Liver (tissue), 9 donors: Measurements from ENCODE around the gene MCTP1. TPM values are rescaled to one million over a fixed set of nuclear protein-coding genes. Genes with fewer than 3 reads are reported as not detected.

ENCODE experiments used
- DNase-seq: peaks from one replicate; pipeline ENCODE4 v3.0.0-alpha.2; 2017; ENCODE audit warnings: low spot score
- H3K27ac ChIP-seq, 2 donors: one replicate each; pipeline ENCODE4 v1.7.0; 2013; ENCODE audit warnings: inconsistent platforms in 2 of 2, low read length in 2 of 2, control low read depth in 1 of 2, low read depth in 1 of 2, mild to moderate bottlenecking in 1 of 2
- H3K27me3 ChIP-seq, 4 donors: one replicate each; pipeline versions ENCODE4 v1.6.1 to v1.7.0; 2013; ENCODE audit warnings: low read length in 3 of 4, inconsistent platforms in 1 of 4, mild to moderate bottlenecking in 1 of 4, moderate library complexity in 1 of 4; ENCODE audit not compliant: control insufficient read depth in 4 of 4, insufficient read depth in 4 of 4
- H3K36me3 ChIP-seq, 4 donors: one replicate each; pipeline versions ENCODE4 v1.6.1 to v1.7.0; 2013; ENCODE audit warnings: low read length in 3 of 4, mild to moderate bottlenecking in 3 of 4, low read depth in 1 of 4, moderate library complexity in 1 of 4; ENCODE audit not compliant: control insufficient read depth in 4 of 4, insufficient read depth in 3 of 4
- H3K4me1 ChIP-seq, 4 donors: one replicate each; pipeline versions ENCODE4 v1.6.1 to v1.7.0; 2013; ENCODE audit warnings: low read length in 3 of 4, mild to moderate bottlenecking in 3 of 4, moderate library complexity in 1 of 4; ENCODE audit not compliant: control insufficient read depth in 4 of 4, insufficient read depth in 4 of 4
- H3K4me3 ChIP-seq, 3 donors: one replicate each; pipeline versions ENCODE4 v1.6.1 to v1.7.0; 2013; ENCODE audit warnings: low read length in 3 of 3, control low read depth in 1 of 3, low read depth in 1 of 3, mild to moderate bottlenecking in 1 of 3
- H3K9ac ChIP-seq, 2 donors: one replicate each; pipeline ENCODE4 v1.7.0; 2013; ENCODE audit warnings: low read length in 2 of 2, mild to moderate bottlenecking in 2 of 2, moderate library complexity in 2 of 2, control low read depth in 1 of 2, low read depth in 1 of 2
- H3K9me3 ChIP-seq, 4 donors: one replicate each; pipeline versions ENCODE4 v1.6.1 to v1.7.0; 2013; ENCODE audit warnings: low read length in 3 of 4; ENCODE audit not compliant: control insufficient read depth in 4 of 4
- CTCF ChIP-seq: fragments of 150-350 bp; IDR thresholded peaks from 2 replicates; pipeline ENCODE4 v1.5.1; 2017; ENCODE audit warnings: improper control_type of control experiment, low read depth, low read length; ENCODE audit not compliant: missing input control
- EGR1 ChIP-seq, 2 donors: IDR thresholded peaks; 2 replicates each; pipeline ENCODE4 v1.6.1; 2016 to 2018; ENCODE audit warnings: antibody characterized with exemption in 2 of 2, low read depth in 2 of 2
- FOXA1 ChIP-seq: IDR thresholded peaks from 2 replicates; pipeline ENCODE4 v1.6.1; 2016; ENCODE audit warnings: antibody characterized with exemption
- FOXA2 ChIP-seq: IDR thresholded peaks from 2 replicates; pipeline ENCODE4 v1.6.1; 2016; ENCODE audit warnings: antibody characterized with exemption
- GABPA ChIP-seq, 2 donors: IDR thresholded peaks in 1 of 2; conservative IDR thresholded peaks in 1 of 2; 2 replicates each; pipeline ENCODE4 v1.6.1; 2016; ENCODE audit warnings: antibody characterized with exemption in 2 of 2, mild to moderate bottlenecking in 1 of 2, moderate library complexity in 1 of 2
- HNF4A ChIP-seq, 2 donors: conservative IDR thresholded peaks; 2 replicates each; pipeline ENCODE4 v1.6.1; 2016; ENCODE audit warnings: antibody characterized with exemption in 2 of 2, mild to moderate bottlenecking in 2 of 2
- HNF4G ChIP-seq: IDR thresholded peaks from 2 replicates; pipeline ENCODE4 v1.6.1; 2016; ENCODE audit warnings: antibody characterized with exemption
- MAX ChIP-seq: IDR thresholded peaks from 2 replicates; pipeline ENCODE4 v1.6.1; 2016; ENCODE audit warnings: antibody characterized with exemption
- NR2F2 ChIP-seq: IDR thresholded peaks from 2 replicates; pipeline ENCODE4 v1.6.1; 2016; ENCODE audit warnings: antibody characterized with exemption
- RAD21 ChIP-seq, 2 donors: IDR thresholded peaks; 2 replicates each; pipeline ENCODE4 v1.6.1; 2016; ENCODE audit warnings: antibody characterized with exemption in 2 of 2, mild to moderate bottlenecking in 2 of 2
- REST ChIP-seq: IDR thresholded peaks from 2 replicates; pipeline ENCODE4 v1.6.1; 2016; ENCODE audit warnings: antibody characterized with exemption, mild to moderate bottlenecking
- RXRA ChIP-seq, 2 donors: IDR thresholded peaks; 2 replicates each; pipeline ENCODE4 v1.6.1; 2017 to 2018; ENCODE audit warnings: antibody characterized with exemption in 2 of 2, mild to moderate bottlenecking in 1 of 2
- SP1 ChIP-seq: IDR thresholded peaks from 2 replicates; pipeline ENCODE4 v1.6.1; 2018; ENCODE audit warnings: antibody characterized with exemption, mild to moderate bottlenecking
- TAF1 ChIP-seq: conservative IDR thresholded peaks from 2 replicates; pipeline ENCODE4 v1.6.1; 2016; ENCODE audit warnings: antibody characterized with exemption, mild to moderate bottlenecking
- YY1 ChIP-seq: IDR thresholded peaks from 2 replicates; pipeline ENCODE4 v1.6.1; 2016; ENCODE audit warnings: antibody characterized with exemption, mild to moderate bottlenecking
- ZBTB33 ChIP-seq: IDR thresholded peaks from 2 replicates; pipeline ENCODE4 v1.6.1; 2016; ENCODE audit warnings: antibody characterized with exemption
- WGBS: extraction: QIAGEN DNeasy Blood & Tissue Kit; methylation state at CpG from one replicate; pipeline ENCODE4 v1.1.7; 2013; 5-methylcytosine and 5-hydroxymethylcytosine counted together
- polyA plus RNA-seq, 2 donors: library from polyadenylated mRNA; stranded (reverse) in 1 of 2; unstranded in 1 of 2; fragments of 200-250 nt in 1 of 2; fragments of >200 nt in 1 of 2; fragmentation: Nextera tagmentation in 1 of 2; extraction: Ambion mirVana in 1 of 2; gene quantifications; one replicate each; pipeline versions ENCODE4 v1.2.1 to v1.2.3, GENCODE V29; 2013 to 2015
- total RNA-seq, 2 donors: library from RNA; depleted of rRNA; stranded (reverse); fragments of >200 nt; gene quantifications; one replicate each; pipeline ENCODE4 v1.2.3, GENCODE V29; 2014
- donor health status: healthy.
- donor health status: healthy.
- donor health status: healthy.
- donor health status: healthy.
- donor health status: healthy.

MCTP1 gene
- total and polyA plus RNA-seq, 4 donors, result 0.67 to 7.6 (median 4.3) TPM

GRCh38 chr5:95045181-95045965, 239.5 kb downstream of the MCTP1 start:
- Histone ChIP-seq H3K9ac (no peak overlapping the region), H3K9me3 (peaks cover 0 to 4% (median 0%) of the 10 kb centered on the region in 4 donors), H3K36me3 (no peaks in the 10 kb centered on the region), H3K27me3 (peaks cover 0 to 3% (median 0%) of the 10 kb centered on the region in 4 donors), H3K27ac (no peak overlapping the region), H3K4me1 (no peaks in the 10 kb centered on the region), H3K4me3 (no peak overlapping the region)
- no peak for DNase-seq
- TF ChIP-seq RXRA (IDR thresholded peaks at IDR 0.05), result no peak
- no peak for TF ChIP-seq YY1
- no peak for TF ChIP-seq ZBTB33
- no peak for TF ChIP-seq MAX
- TF ChIP-seq EGR1 (IDR thresholded peaks at IDR 0.05; ENCODE audit: low read depth in 2 of 2), result no peak
- no peak for TF ChIP-seq CTCF
- no peak for TF ChIP-seq HNF4G
- no peak for TF ChIP-seq FOXA2
- TF ChIP-seq FOXA1, result no peak
- TF ChIP-seq NR2F2, result no peak
- no peak for TF ChIP-seq TAF1
- 61% methylated on average over 5 of the region's 5 CpGs for WGBS

- H3K27ac ChIP-seq, result no peak overlapping the region
- H3K9me3 ChIP-seq, result peaks cover 0 to 4% (median 0%) of the 10 kb centered on the region in 4 donors
- peaks cover 0 to 4% (median 0%) of the 10 kb centered on the region in 4 donors for H3K27me3 ChIP-seq
- TF ChIP-seq RAD21 (IDR thresholded peaks at IDR 0.05), result no peak
- no peak for TF ChIP-seq TAF1
- no peak for TF ChIP-seq REST
- TF ChIP-seq GABPA (IDR thresholded peaks at IDR 0.05 in 1 of 2, conservative IDR thresholded peaks at IDR 0.05 in 1 of 2), result no peak
- TF ChIP-seq HNF4A (conservative IDR thresholded peaks at IDR 0.05), result no peak
- TF ChIP-seq FOXA1, result no peak
- no peak for TF ChIP-seq SP1
- no peak for TF ChIP-seq CTCF
- no peak for TF ChIP-seq ZBTB33
- no peak for TF ChIP-seq YY1
- WGBS, result 68% methylated on average over 2 of the region's 2 CpGs
- no peak for DNase-seq
- no peak overlapping the region for H3K9ac ChIP-seq
- H3K4me1 ChIP-seq, result no peaks in the 10 kb centered on the region
- no peaks in the 10 kb centered on the region for H3K36me3 ChIP-seq
- no peak overlapping the region for H3K4me3 ChIP-seq
Observed at GRCh38 chr5:95044096-95044495, 240.8 kb downstream of the MCTP1 start.
